ENCODE results near the gene RAET1E. TPM values are rescaled to one million over a fixed set of nuclear protein-coding genes. Genes with fewer than 3 reads are reported as not detected.

Gene RAET1E
- total and polyA plus RNA-seq, 2 donors (not counting 3 experiments of a cell fraction or from before 2014, with no cell fraction given), result 0.04 TPM; not detected in 1

DNA sequence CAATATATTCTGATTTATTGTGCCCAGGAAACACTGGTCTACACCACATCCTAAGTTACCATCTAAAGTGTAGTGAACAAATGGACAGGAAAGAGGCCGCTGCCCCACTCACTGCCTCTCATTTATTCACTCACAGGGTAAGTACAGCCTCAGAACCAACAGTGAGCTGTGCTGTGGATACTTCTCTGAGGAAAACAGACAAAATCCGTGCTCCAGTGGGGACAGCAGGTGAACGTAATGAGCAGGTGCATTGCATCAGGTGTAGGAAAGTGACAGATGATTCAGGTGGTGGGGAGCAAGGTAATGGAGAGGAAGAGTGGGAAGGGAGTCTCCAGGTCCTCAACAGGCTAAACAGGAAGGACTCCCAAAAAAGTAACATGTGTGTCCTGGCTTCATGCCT is 35.5 kb upstream of the RAET1E start:
- no peak for TF ChIP-seq POLR2AphosphoS5 (IDR thresholded peaks at IDR 0.05; ENCODE audit: insufficient read depth, low read depth, low read length)
- TF ChIP-seq FOS (IDR thresholded peaks at IDR 0.05; ENCODE audit: borderline replicate concordance, insufficient read depth, low read length), result no peak
- no peak for TF ChIP-seq MAX (IDR thresholded peaks at IDR 0.05; ENCODE audit: insufficient read depth, insufficient read length)
- no peak for TF ChIP-seq JUN (IDR thresholded peaks at IDR 0.05; ENCODE audit: borderline replicate concordance, insufficient read depth, insufficient read length, low read depth)
- no peak for TF ChIP-seq POLR2A (IDR thresholded peaks at IDR 0.05; ENCODE audit: low read depth, low read length)
- no peak for TF ChIP-seq EZH2 (IDR thresholded peaks at IDR 0.05; ENCODE audit: borderline replicate concordance, low read depth, low read length, severe bottlenecking)
- no peak for TF ChIP-seq MYC (IDR thresholded peaks at IDR 0.05; ENCODE audit: low read depth, low read length)
- TF ChIP-seq GATA2 (IDR thresholded peaks at IDR 0.05; ENCODE audit: insufficient read depth, insufficient read length, low read depth, low read length), result no peak
- TF ChIP-seq, protein P1, sequence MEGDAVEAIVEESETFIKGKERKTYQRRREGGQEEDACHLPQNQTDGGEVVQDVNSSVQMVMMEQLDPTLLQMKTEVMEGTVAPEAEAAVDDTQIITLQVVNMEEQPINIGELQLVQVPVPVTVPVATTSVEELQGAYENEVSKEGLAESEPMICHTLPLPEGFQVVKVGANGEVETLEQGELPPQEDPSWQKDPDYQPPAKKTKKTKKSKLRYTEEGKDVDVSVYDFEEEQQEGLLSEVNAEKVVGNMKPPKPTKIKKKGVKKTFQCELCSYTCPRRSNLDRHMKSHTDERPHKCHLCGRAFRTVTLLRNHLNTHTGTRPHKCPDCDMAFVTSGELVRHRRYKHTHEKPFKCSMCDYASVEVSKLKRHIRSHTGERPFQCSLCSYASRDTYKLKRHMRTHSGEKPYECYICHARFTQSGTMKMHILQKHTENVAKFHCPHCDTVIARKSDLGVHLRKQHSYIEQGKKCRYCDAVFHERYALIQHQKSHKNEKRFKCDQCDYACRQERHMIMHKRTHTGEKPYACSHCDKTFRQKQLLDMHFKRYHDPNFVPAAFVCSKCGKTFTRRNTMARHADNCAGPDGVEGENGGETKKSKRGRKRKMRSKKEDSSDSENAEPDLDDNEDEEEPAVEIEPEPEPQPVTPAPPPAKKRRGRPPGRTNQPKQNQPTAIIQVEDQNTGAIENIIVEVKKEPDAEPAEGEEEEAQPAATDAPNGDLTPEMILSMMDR (IDR thresholded peaks at IDR 0.05; ENCODE audit: extremely low read depth in 1 of 2, insufficient read depth in 1 of 2, low read depth in 1 of 2, low read length in 2 of 2), result no peak

More for the DNA sequence above, 35.5 kb upstream of the RAET1E start:
- Histone ChIP-seq H2AFZ (ENCODE audit: low read depth, low read length) (no peak overlapping the region), H3K9me3 (replicated peaks; ENCODE audit: control insufficient read depth, insufficient read depth, low read length) (no peaks in the 10 kb centered on the region), H3K4me3 (replicated peaks in 1 of 3; ENCODE audit: insufficient read depth in 1 of 3, low read depth in 1 of 3, low read length in 3 of 3) (no peak overlapping the region), H3K9me1 (replicated peaks; ENCODE audit: control insufficient read depth, extremely low read depth, insufficient read depth, low read length) (no peaks in the 10 kb centered on the region), H3K79me2 (ENCODE audit: control insufficient read depth, insufficient read depth, low read length) (no peaks in the 10 kb centered on the region), H3K9ac (replicated peaks; ENCODE audit: extremely low read depth, insufficient read depth, low read length) (no peak overlapping the region), H4K20me1 (replicated peaks; ENCODE audit: control insufficient read depth, extremely low read depth, insufficient read depth, low read length) (no peaks in the 10 kb centered on the region), H3K4me2 (ENCODE audit: insufficient read depth, low read length) (no peak overlapping the region), H3K27ac (ENCODE audit: insufficient read depth, low read depth, low read length) (no peak overlapping the region), H3K27me3 (ENCODE audit: control insufficient read depth in 2 of 2, insufficient read depth in 2 of 2, low read length in 2 of 2) (peaks cover 61 to 72% of the 10 kb centered on the region in 2 experiments), H3K4me1 (ENCODE audit: control insufficient read depth, extremely low read depth, insufficient read depth, low read length) (peaks cover 3% of the 10 kb centered on the region), H3K36me3 (ENCODE audit: control insufficient read depth in 2 of 2, extremely low read depth in 1 of 2, insufficient read depth in 2 of 2, low read length in 2 of 2) (no peaks in the 10 kb centered on the region)
- dilution Hi-C loops (cut with MboI; ENCODE audit: extremely low pct_ligation_motif_present, low sequenced_read_pairs), result no loop called here
- no peak for DNase-seq (ENCODE audit: low read depth, low spot score)
- CTCF ChIA-PET, result interaction anchor here (2.6 kb wide), 1 partner anchor 83 kb away, joined by 14 read pairs; no protein-coding TSS in a partner anchor
- FAIRE-seq, result no peak
- POLR2A ChIA-PET, result no interaction called here
- intact Hi-C loops (cut with micrococcal nuclease), result no loop called here
- no TSS peak for BruUV-seq (replicated peaks)
